Neural cell (in vitro differentiated cells): ENCODE measurements around the gene SLC11A2.

ENCODE experiments used
- CTCF ChIP-seq: fragments of 450-650 bp; IDR thresholded peaks from 2 replicates; pipeline ENCODE4 v1.5.1; 2014; ENCODE audit warnings: antibody characterized with exemption, mild to moderate bottlenecking, moderate library complexity; ENCODE audit not compliant: poor library complexity, severe bottlenecking
- EP300 ChIP-seq: fragments of 450-650 bp; conservative IDR thresholded peaks from 2 replicates; pipeline ENCODE4 v1.6.1; 2014; ENCODE audit warnings: antibody characterized with exemption, mild to moderate bottlenecking, moderate library complexity; ENCODE audit not compliant: poor library complexity, severe bottlenecking
- EZH2 ChIP-seq: fragments of 200-600, 300-800 bp; shearing (Covaris generic), sonication (generic); IDR thresholded peaks from 2 replicates; pipeline ENCODE4 v1.6.1; 2014; ENCODE audit warnings: antibody characterized with exemption, low read length, borderline replicate concordance, mild to moderate bottlenecking; ENCODE audit not compliant: insufficient read depth, poor library complexity, severe bottlenecking
- MXI1 ChIP-seq: fragments of 450-650 bp; conservative IDR thresholded peaks from 2 replicates; pipeline ENCODE4 v1.6.1; 2014; ENCODE audit warnings: antibody characterized with exemption, mild to moderate bottlenecking; ENCODE audit not compliant: poor library complexity, severe bottlenecking
- POLR2AphosphoS5 ChIP-seq: IDR thresholded peaks from 2 replicates; pipeline ENCODE4 v1.6.1; 2012
- RAD21 ChIP-seq: fragments of 450-650 bp; conservative IDR thresholded peaks from 2 replicates; pipeline ENCODE4 v1.6.1; 2014; ENCODE audit warnings: antibody characterized with exemption, mild to moderate bottlenecking, moderate library complexity
- REST ChIP-seq: IDR thresholded peaks from 2 replicates; pipeline ENCODE4 v1.6.1; 2012; ENCODE audit warnings: borderline replicate concordance
- SMC3 ChIP-seq: fragments of 450-650 bp; conservative IDR thresholded peaks from 2 replicates; pipeline ENCODE4 v1.6.1; 2014; ENCODE audit warnings: antibody characterized with exemption, mild to moderate bottlenecking, moderate library complexity; ENCODE audit not compliant: poor library complexity
- TAF1 ChIP-seq: IDR thresholded peaks from 2 replicates; pipeline ENCODE4 v1.6.1; 2012; ENCODE audit warnings: low read depth

- TF ChIP-seq RAD21 (no peak), CTCF (no peak), POLR2AphosphoS5 (no peak), SMC3 (no peak), EP300 (no peak), REST (no peak), TAF1 (no peak), EZH2 (no peak), MXI1 (no peak)
Measured at GRCh38 chr12:51067771-51068170, 41.6 kb upstream of the SLC11A2 start.
